H1 (cell line): Measurements from ENCODE around the gene XDH. TPM values are rescaled to one million over a fixed set of nuclear protein-coding genes. Genes with fewer than 3 reads are reported as not detected.

ENCODE experiments used
- NANOG ChIP-seq: IDR thresholded peaks from 2 replicates; pipeline ENCODE4 v1.6.1; 2011; ENCODE audit warnings: low read length, low read depth, mild to moderate bottlenecking, inconsistent platforms; ENCODE audit not compliant: insufficient read depth, poor library complexity, severe bottlenecking
- TBP ChIP-seq: IDR thresholded peaks from 2 replicates; pipeline ENCODE4 v1.6.1; 2011; ENCODE audit warnings: low read depth, low read length, improper control_type of control experiment
- polyA plus RNA-seq, 7 experiments: library from polyadenylated mRNA; depleted of rRNA in 3 of 7; stranded (reverse) in 5 of 7; unstranded in 2 of 7; fragments of >200 nt in 5 of 7; fragments of 200-250 nt in 2 of 7; gene quantifications; 1 replicate in 5 of 7; 2 replicates in 1 of 7; 4 replicates in 1 of 7; pipeline versions ENCODE4 v1.2.1 to v1.2.3, GENCODE V29; 2011 to 2013; ENCODE audit warnings: missing spikeins in 2 of 7, mixed read lengths in 2 of 7
- total RNA-seq: library from RNA; stranded (reverse); fragmentation: NEBNext Ultra II Directional; extraction: Animal tissue kit (Norgen Biotek cat#: 25700); gene quantifications from 2 replicates; pipeline ENCODE4 v1.2.1, GENCODE V29; 2021

XDH gene
- total and polyA plus RNA-seq, 2 of the 8 experiments (the other 6 are each of a cell fraction or from before 2014, with no cell fraction given): 0.68 to 1.2 TPM

DNA sequence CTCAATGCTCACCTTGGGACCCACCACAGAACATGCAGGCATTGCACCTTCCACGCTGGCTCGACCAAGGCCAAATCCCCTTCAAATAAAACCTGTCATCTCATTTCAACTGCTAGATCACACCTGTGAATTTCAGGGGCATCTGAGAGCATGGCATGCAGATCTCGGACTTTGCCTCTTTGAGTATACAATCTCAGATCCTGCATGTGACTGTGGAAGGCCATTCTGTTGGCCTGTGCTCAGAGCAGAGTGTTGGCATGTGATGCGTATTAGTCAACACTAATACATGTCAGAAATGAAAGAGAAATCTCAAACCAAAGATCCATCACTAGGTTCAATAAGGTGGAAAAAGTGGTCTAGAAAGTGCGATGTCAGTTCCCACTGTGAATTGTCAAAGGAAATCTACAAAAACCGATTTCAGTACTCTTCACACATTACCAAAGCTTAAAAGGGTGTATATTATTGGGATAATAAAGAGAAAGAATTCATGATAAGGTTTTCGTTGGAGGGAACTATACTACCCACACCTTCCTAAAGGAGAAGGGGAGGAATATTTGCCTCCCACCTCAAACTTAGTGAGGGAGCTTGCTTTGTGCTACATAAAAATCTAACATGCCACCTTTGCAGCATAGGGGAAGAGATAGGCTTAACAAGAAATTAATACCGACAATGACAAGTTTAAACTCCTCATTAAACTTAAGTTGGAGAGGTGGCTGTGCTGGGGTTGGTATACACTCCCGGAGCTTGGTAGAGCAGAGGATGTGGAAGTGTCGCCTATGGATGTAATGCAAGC lies 7.8 kb downstream of the XDH start (continued):
- TF ChIP-seq TBP (no peak), NANOG (no peak)
